Neural cell (in vitro differentiated cells): Measurements from ENCODE around the gene GNAI2. TPM values are rescaled to one million over a fixed set of nuclear protein-coding genes. Genes with fewer than 3 reads are reported as not detected.

Experiments used
- H2AFZ ChIP-seq: fragments of 200-600, 300-800 bp; sonication (generic), shearing (Covaris generic); 2 replicates; pipeline ENCODE4 v1.6.0; 2014; ENCODE audit warnings: low read depth, mild to moderate bottlenecking, antibody characterized with exemption, low read length, moderate library complexity
- H3F3A ChIP-seq: fragments of 200-600 bp; shearing (Covaris generic); 2 replicates; pipeline ENCODE4 v1.6.1; 2016; ENCODE audit warnings: mild to moderate bottlenecking, moderate library complexity, mixed read lengths, antibody characterized with exemption, low read length; ENCODE audit not compliant: insufficient read depth, poor library complexity, severe bottlenecking
- H3K27ac ChIP-seq: fragments of 200-600, 300-800 bp; sonication (generic), shearing (Covaris generic); 2 replicates; pipeline ENCODE4 v1.5.1; 2014; ENCODE audit warnings: mild to moderate bottlenecking, low read length, moderate library complexity
- H3K27me3 ChIP-seq: fragments of 300-800, 200-600 bp; sonication (generic), shearing (Covaris generic); 2 replicates; pipeline ENCODE4 v1.6.0; 2014; ENCODE audit warnings: mild to moderate bottlenecking, low read depth, low read length, moderate library complexity; ENCODE audit not compliant: insufficient read depth
- H3K36me3 ChIP-seq: fragments of 300-800, 200-600 bp; sonication (generic), shearing (Covaris generic); 2 replicates; pipeline ENCODE4 v1.5.1; 2014; ENCODE audit warnings: mild to moderate bottlenecking, antibody characterized with exemption, low read length, moderate library complexity; ENCODE audit not compliant: insufficient read depth
- H3K4me2 ChIP-seq: fragments of 300-800, 200-600 bp; sonication (generic), shearing (Covaris generic); 2 replicates; pipeline ENCODE4 v1.6.0; 2014; ENCODE audit warnings: mild to moderate bottlenecking, low read length
- H3K4me3 ChIP-seq: fragments of 300-800, 200-600 bp; sonication (generic), shearing (Covaris generic); 2 replicates; pipeline ENCODE4 v1.5.1; 2014; ENCODE audit warnings: mild to moderate bottlenecking, low read length, moderate library complexity
- H3K79me2 ChIP-seq: fragments of 200-600 bp; shearing (Covaris generic); replicated peaks from 2 replicates; pipeline ENCODE4 v1.6.0; 2014; ENCODE audit warnings: mild to moderate bottlenecking, low read length, moderate library complexity; ENCODE audit not compliant: insufficient read depth
- H3K9ac ChIP-seq: fragments of 300-800, 200-600 bp; sonication (generic), shearing (Covaris generic); 2 replicates; pipeline ENCODE4 v1.6.1; 2016; ENCODE audit warnings: mild to moderate bottlenecking, low read length, mixed read lengths
- H3K9me2 ChIP-seq: fragments of 200-600 bp; shearing (Covaris generic); 2 replicates; pipeline ENCODE4 v1.6.1; 2016; ENCODE audit warnings: mild to moderate bottlenecking, low read length, mixed read lengths; ENCODE audit not compliant: insufficient read depth
- H3K9me3 ChIP-seq: fragments of 200-600, 300-800 bp; sonication (generic), shearing (Covaris generic); 2 replicates; pipeline ENCODE4 v1.6.1; 2016; ENCODE audit warnings: mild to moderate bottlenecking, mixed run types, low read length, moderate library complexity, mixed read lengths
- H4K20me1 ChIP-seq: fragments of 200-600 bp; shearing (Covaris generic); 2 replicates; pipeline ENCODE4 v1.6.1; 2016; ENCODE audit warnings: mild to moderate bottlenecking, mixed run types; ENCODE audit not compliant: insufficient read depth
- EP300 ChIP-seq: fragments of 450-650 bp; conservative IDR thresholded peaks from 2 replicates; pipeline ENCODE4 v1.6.1; 2014; ENCODE audit warnings: antibody characterized with exemption, mild to moderate bottlenecking, moderate library complexity; ENCODE audit not compliant: poor library complexity, severe bottlenecking
- EZH2 ChIP-seq: fragments of 200-600, 300-800 bp; shearing (Covaris generic), sonication (generic); IDR thresholded peaks from 2 replicates; pipeline ENCODE4 v1.6.1; 2014; ENCODE audit warnings: antibody characterized with exemption, low read length, borderline replicate concordance, mild to moderate bottlenecking; ENCODE audit not compliant: insufficient read depth, poor library complexity, severe bottlenecking
- MXI1 ChIP-seq: fragments of 450-650 bp; conservative IDR thresholded peaks from 2 replicates; pipeline ENCODE4 v1.6.1; 2014; ENCODE audit warnings: antibody characterized with exemption, mild to moderate bottlenecking; ENCODE audit not compliant: poor library complexity, severe bottlenecking
- POLR2AphosphoS5 ChIP-seq: IDR thresholded peaks from 2 replicates; pipeline ENCODE4 v1.6.1; 2012
- RAD21 ChIP-seq: fragments of 450-650 bp; conservative IDR thresholded peaks from 2 replicates; pipeline ENCODE4 v1.6.1; 2014; ENCODE audit warnings: antibody characterized with exemption, mild to moderate bottlenecking, moderate library complexity
- SMC3 ChIP-seq: fragments of 450-650 bp; conservative IDR thresholded peaks from 2 replicates; pipeline ENCODE4 v1.6.1; 2014; ENCODE audit warnings: antibody characterized with exemption, mild to moderate bottlenecking, moderate library complexity; ENCODE audit not compliant: poor library complexity
- TAF1 ChIP-seq: IDR thresholded peaks from 2 replicates; pipeline ENCODE4 v1.6.1; 2012; ENCODE audit warnings: low read depth
- polyA plus RNA-seq: library from polyadenylated mRNA; depleted of rRNA; stranded (reverse); fragments of >200 nt; gene quantifications from 2 replicates; pipeline ENCODE4 v1.2.3, GENCODE V29; 2014
- TF ChIP-seq, protein P1 (sequence below): IDR thresholded peaks from 2 replicates; pipeline ENCODE4 v1.6.1; 2012; ENCODE audit warnings: borderline replicate concordance
- TF ChIP-seq, protein P2 (sequence below): fragments of 450-650 bp; IDR thresholded peaks from 2 replicates; pipeline ENCODE4 v1.5.1; 2014; ENCODE audit warnings: antibody characterized with exemption, mild to moderate bottlenecking, moderate library complexity; ENCODE audit not compliant: poor library complexity, severe bottlenecking

Gene GNAI2
- polyA plus RNA-seq, 1 donor from 2014 or later: 101 TPM

GRCh38 chr3:50222169-50222528, 13.9 kb upstream of the GNAI2 start:
- Histone ChIP-seq H3K9ac (no peak overlapping the region), H3K4me2 (no peak overlapping the region), H2AFZ (no peak overlapping the region), H3K27me3 (no peaks in the 10 kb centered on the region), H4K20me1 (no peaks in the 10 kb centered on the region), H3K4me3 (no peak overlapping the region), H3K27ac (no peak overlapping the region), H3K79me2 (no peaks in the 10 kb centered on the region), H3F3A (no peaks in the 10 kb centered on the region), H3K9me2 (no peaks in the 10 kb centered on the region), H3K36me3 (no peaks in the 10 kb centered on the region), H3K9me3 (no peaks in the 10 kb centered on the region)
- TF ChIP-seq, protein P1, sequence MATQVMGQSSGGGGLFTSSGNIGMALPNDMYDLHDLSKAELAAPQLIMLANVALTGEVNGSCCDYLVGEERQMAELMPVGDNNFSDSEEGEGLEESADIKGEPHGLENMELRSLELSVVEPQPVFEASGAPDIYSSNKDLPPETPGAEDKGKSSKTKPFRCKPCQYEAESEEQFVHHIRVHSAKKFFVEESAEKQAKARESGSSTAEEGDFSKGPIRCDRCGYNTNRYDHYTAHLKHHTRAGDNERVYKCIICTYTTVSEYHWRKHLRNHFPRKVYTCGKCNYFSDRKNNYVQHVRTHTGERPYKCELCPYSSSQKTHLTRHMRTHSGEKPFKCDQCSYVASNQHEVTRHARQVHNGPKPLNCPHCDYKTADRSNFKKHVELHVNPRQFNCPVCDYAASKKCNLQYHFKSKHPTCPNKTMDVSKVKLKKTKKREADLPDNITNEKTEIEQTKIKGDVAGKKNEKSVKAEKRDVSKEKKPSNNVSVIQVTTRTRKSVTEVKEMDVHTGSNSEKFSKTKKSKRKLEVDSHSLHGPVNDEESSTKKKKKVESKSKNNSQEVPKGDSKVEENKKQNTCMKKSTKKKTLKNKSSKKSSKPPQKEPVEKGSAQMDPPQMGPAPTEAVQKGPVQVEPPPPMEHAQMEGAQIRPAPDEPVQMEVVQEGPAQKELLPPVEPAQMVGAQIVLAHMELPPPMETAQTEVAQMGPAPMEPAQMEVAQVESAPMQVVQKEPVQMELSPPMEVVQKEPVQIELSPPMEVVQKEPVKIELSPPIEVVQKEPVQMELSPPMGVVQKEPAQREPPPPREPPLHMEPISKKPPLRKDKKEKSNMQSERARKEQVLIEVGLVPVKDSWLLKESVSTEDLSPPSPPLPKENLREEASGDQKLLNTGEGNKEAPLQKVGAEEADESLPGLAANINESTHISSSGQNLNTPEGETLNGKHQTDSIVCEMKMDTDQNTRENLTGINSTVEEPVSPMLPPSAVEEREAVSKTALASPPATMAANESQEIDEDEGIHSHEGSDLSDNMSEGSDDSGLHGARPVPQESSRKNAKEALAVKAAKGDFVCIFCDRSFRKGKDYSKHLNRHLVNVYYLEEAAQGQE: no peak
- TF ChIP-seq TAF1 (no peak), MXI1 (no peak), EZH2 (no peak), SMC3 (no peak), POLR2AphosphoS5 (no peak), RAD21 (no peak), EP300 (no peak)
- TF ChIP-seq, protein P2, sequence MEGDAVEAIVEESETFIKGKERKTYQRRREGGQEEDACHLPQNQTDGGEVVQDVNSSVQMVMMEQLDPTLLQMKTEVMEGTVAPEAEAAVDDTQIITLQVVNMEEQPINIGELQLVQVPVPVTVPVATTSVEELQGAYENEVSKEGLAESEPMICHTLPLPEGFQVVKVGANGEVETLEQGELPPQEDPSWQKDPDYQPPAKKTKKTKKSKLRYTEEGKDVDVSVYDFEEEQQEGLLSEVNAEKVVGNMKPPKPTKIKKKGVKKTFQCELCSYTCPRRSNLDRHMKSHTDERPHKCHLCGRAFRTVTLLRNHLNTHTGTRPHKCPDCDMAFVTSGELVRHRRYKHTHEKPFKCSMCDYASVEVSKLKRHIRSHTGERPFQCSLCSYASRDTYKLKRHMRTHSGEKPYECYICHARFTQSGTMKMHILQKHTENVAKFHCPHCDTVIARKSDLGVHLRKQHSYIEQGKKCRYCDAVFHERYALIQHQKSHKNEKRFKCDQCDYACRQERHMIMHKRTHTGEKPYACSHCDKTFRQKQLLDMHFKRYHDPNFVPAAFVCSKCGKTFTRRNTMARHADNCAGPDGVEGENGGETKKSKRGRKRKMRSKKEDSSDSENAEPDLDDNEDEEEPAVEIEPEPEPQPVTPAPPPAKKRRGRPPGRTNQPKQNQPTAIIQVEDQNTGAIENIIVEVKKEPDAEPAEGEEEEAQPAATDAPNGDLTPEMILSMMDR: no peak

DNA sequence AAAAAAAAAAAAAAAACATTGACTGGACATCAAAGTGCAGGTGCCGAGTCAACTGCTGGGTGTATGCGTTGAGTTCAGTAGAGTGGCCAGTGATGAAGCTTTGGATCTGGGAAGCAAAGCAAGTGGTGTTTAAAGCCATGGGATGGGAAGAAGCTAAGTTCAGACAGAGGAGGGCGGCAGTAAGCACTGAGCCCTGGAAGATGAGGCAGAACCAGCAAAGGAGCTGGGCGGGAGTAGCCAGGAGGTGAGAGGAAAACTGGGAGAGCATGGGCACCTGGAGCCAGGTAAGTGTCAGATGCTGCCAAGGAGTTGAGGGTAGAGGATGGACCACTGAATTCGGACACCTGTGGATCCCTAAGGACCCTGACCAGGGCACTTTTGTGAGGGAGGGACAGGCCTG, 11.4 kb upstream of the GNAI2 start:
- Histone ChIP-seq H3K27me3 (no peaks in the 10 kb centered on the region), H3F3A (no peaks in the 10 kb centered on the region), H3K27ac (no peak overlapping the region), H3K9me2 (no peaks in the 10 kb centered on the region), H4K20me1 (no peaks in the 10 kb centered on the region), H3K4me3 (no peak overlapping the region), H3K4me2 (no peak overlapping the region), H3K9me3 (no peaks in the 10 kb centered on the region), H3K36me3 (no peaks in the 10 kb centered on the region), H2AFZ (no peak overlapping the region), H3K9ac (no peak overlapping the region), H3K79me2 (no peaks in the 10 kb centered on the region)
- TF ChIP-seq, protein P2: no peak
- TF ChIP-seq EP300: no peak
- no peak for TF ChIP-seq POLR2AphosphoS5
- no peak for TF ChIP-seq MXI1
- no peak for TF ChIP-seq TAF1
- TF ChIP-seq EZH2: no peak
- TF ChIP-seq SMC3: no peak
- no peak for TF ChIP-seq RAD21
